Testis (tissue), 3 donors: ENCODE results near the gene INAFM2. TPM values are rescaled to one million over a fixed set of nuclear protein-coding genes. Genes with fewer than 3 reads are reported as not detected.

Experiments
- DNase-seq: peaks from one replicate; pipeline ENCODE4 v3.0.0-alpha.2; 2019
- H3K27ac ChIP-seq, 2 donors: fragments of 200-600 bp; sonication (generic); one replicate each; pipeline ENCODE4 v1.5.1; 2019
- H3K27me3 ChIP-seq: fragments of 200-600 bp; sonication (generic); one replicate; pipeline ENCODE4 v1.5.1; 2019
- H3K36me3 ChIP-seq: fragments of 200-600 bp; sonication (generic); one replicate; pipeline ENCODE4 v1.5.1; 2017; ENCODE audit warnings: low read depth; ENCODE audit errors: missing control alignments
- H3K4me1 ChIP-seq: fragments of 200-600 bp; sonication (generic); one replicate; pipeline ENCODE4 v1.5.1; 2019
- H3K4me3 ChIP-seq, 2 donors: fragments of 200-600 bp; sonication (generic); one replicate each; pipeline ENCODE4 v1.5.1; 2017 to 2019
- H3K9me3 ChIP-seq: fragments of 200-600 bp; sonication (generic); one replicate; pipeline ENCODE4 v1.5.1; 2017
- POLR2A ChIP-seq: fragments of 450-650 bp; IDR thresholded peaks from one replicate; pipeline ENCODE4 v1.6.1; 2017; ENCODE audit warnings: antibody characterized with exemption, mild to moderate bottlenecking, moderate library complexity
- WGBS, 2 donors: methylation state at CpG; one replicate each; pipeline ENCODE4 v1.1.5; 2018; 5-methylcytosine and 5-hydroxymethylcytosine counted together
- intact Hi-C: fragments of 100-400 bp; cut with DNase I; formaldehyde crosslinking; loops from one replicate; pipeline ENCODE4 v1.15.1; 2023; ENCODE audit warnings: low total_unique reads
- polyA plus RNA-seq: library from polyadenylated mRNA; stranded (reverse); fragments of 350-450 nt; fragmentation: Illumina TruSeq; extraction: RNeasy Lipid Tissue Mini Kit (QIAGEN cat#74804); gene quantifications from one replicate; pipeline ENCODE4 v1.2.3, GENCODE V29; 2014; ENCODE audit warnings: low read depth, low replicate concordance; ENCODE audit not compliant: insufficient read depth
- total RNA-seq, 2 donors: library from RNA; depleted of rRNA; stranded (reverse); fragments of >200 nt; gene quantifications; one replicate each; pipeline ENCODE4 v1.2.3, GENCODE V29; 2016
- TF ChIP-seq, protein P1 (sequence below), 3 experiments: fragments of 450-650 bp in 2 of 3; fragments of 200-600 bp in 1 of 3; sonication (generic) in 1 of 3; IDR thresholded peaks; one replicate each; pipeline ENCODE4 v1.5.1; 2016 to 2019; ENCODE audit warnings: antibody characterized with exemption in 3 of 3, mild to moderate bottlenecking in 2 of 3, moderate library complexity in 1 of 3

INAFM2 gene
- total and polyA plus RNA-seq, 3 donors from 2014 or later: 31.8 to 49.8 (median 43.4) TPM

- Histone ChIP-seq H3K9me3 (no peaks in the 10 kb centered on the region), H3K27me3 (no peaks in the 10 kb centered on the region), H3K36me3 (no peaks in the 10 kb centered on the region), H3K4me3 (no peak overlapping the region), H3K27ac (no peak overlapping the region), H3K4me1 (no peaks in the 10 kb centered on the region)
- DNase-seq: no peak
- intact Hi-C loops: loop anchor here (10.0 kb wide), 1 partner anchor 45 kb away; no protein-coding TSS in a partner anchor
- TF ChIP-seq, protein P1, sequence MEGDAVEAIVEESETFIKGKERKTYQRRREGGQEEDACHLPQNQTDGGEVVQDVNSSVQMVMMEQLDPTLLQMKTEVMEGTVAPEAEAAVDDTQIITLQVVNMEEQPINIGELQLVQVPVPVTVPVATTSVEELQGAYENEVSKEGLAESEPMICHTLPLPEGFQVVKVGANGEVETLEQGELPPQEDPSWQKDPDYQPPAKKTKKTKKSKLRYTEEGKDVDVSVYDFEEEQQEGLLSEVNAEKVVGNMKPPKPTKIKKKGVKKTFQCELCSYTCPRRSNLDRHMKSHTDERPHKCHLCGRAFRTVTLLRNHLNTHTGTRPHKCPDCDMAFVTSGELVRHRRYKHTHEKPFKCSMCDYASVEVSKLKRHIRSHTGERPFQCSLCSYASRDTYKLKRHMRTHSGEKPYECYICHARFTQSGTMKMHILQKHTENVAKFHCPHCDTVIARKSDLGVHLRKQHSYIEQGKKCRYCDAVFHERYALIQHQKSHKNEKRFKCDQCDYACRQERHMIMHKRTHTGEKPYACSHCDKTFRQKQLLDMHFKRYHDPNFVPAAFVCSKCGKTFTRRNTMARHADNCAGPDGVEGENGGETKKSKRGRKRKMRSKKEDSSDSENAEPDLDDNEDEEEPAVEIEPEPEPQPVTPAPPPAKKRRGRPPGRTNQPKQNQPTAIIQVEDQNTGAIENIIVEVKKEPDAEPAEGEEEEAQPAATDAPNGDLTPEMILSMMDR (IDR thresholded peaks at IDR 0.05): no peak
- TF ChIP-seq POLR2A: no peak
- WGBS, 2 donors: 87 to 100% methylated on average over 1 to 10 of the region's 10 CpGs
Measured at GRCh38 chr15:40369474-40369869, 46.0 kb downstream of the INAFM2 start.

DNA sequence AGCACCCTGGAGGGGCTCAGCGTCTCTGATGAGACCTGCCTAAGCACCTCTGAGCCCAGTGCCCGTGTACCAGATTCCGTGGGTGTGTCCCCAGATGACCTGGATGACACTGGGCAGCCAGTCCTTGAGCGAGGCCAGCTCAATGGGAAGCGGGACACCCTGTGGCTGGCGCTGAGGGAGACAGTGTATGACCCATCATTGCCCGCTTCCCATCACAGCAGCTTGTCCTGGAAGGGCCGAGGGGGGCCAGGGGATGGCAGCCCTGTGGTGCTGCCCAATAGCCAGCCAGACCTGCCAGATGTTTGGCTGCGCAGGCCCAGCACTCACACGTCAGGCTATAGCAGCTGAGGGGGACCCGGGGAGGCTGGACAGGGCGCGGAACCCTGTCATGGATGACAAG, 46.5 kb downstream of the INAFM2 start:
- 80 to 84% methylated on average over 2 to 10 of the region's 13 CpGs for WGBS, 2 donors
- DNase-seq: no peak
- no peaks in the 10 kb centered on the region for H3K27me3 ChIP-seq
- no peaks in the 10 kb centered on the region for H3K4me1 ChIP-seq
- intact Hi-C loops: loop anchor here (10.0 kb wide), 1 partner anchor 45 kb away; no protein-coding TSS in a partner anchor
- no peaks in the 10 kb centered on the region for H3K9me3 ChIP-seq
- no peak for TF ChIP-seq POLR2A
- TF ChIP-seq, protein P1 (IDR thresholded peaks at IDR 0.05): no peak
- no peaks in the 10 kb centered on the region for H3K36me3 ChIP-seq
- H3K27ac ChIP-seq: no peak overlapping the region
- no peak overlapping the region for H3K4me3 ChIP-seq

GRCh38 chr15:40372981-40373380, 49.5 kb downstream of the INAFM2 start:
- Histone ChIP-seq H3K27me3 (no peaks in the 10 kb centered on the region), H3K4me1 (no peaks in the 10 kb centered on the region), H3K4me3 (no peak overlapping the region), H3K27ac (no peak overlapping the region), H3K36me3 (no peaks in the 10 kb centered on the region), H3K9me3 (no peaks in the 10 kb centered on the region)
- intact Hi-C loops: no loop called here
- TF ChIP-seq POLR2A: no peak
- TF ChIP-seq, protein P1 (IDR thresholded peaks at IDR 0.05): no peak
- DNase-seq: no peak
- WGBS, 2 donors: 75 to 78% methylated on average over 2 of the region's 2 CpGs

Other genes starting within 250 kb of the INAFM2 start
- gene BMF, start 214.8 kb upstream of the INAFM2 start, total RNA-seq: 1 to 10 TPM; 6.9 to 7.7 TPM
- 4.9 TPM for gene BMF, start 214.8 kb upstream of the INAFM2 start, polyA plus RNA-seq
- gene BUB1B, start 162.6 kb upstream of the INAFM2 start, total RNA-seq: 10 to 100 TPM; 38.6 to 66.2 TPM
- 53.9 TPM for gene BUB1B, start 162.6 kb upstream of the INAFM2 start, polyA plus RNA-seq
- gene PAK6, start 84.6 kb upstream of the INAFM2 start, total RNA-seq: 100 to 1,000 TPM; 140 to 245 TPM
- 47.4 TPM for gene PAK6, start 84.6 kb upstream of the INAFM2 start, polyA plus RNA-seq
- 10 to 100 TPM in 1 of 2 donors, 1 to 10 TPM in 1; 3.1 to 11.8 TPM for gene ANKRD63, start 40.6 kb upstream of the INAFM2 start, total RNA-seq
- gene ANKRD63, start 40.6 kb upstream of the INAFM2 start, polyA plus RNA-seq: not detected
- gene PLCB2, start 15.8 kb upstream of the INAFM2 start, total RNA-seq: 1 to 10 TPM; 8.8 to 9.7 TPM
- 13.6 TPM for gene PLCB2, start 15.8 kb upstream of the INAFM2 start, polyA plus RNA-seq
- gene CCDC9B, start 17.2 kb downstream of the INAFM2 start, total RNA-seq: 10 to 100 TPM; 36.8 to 38.9 TPM
- 20.4 TPM for gene CCDC9B, start 17.2 kb downstream of the INAFM2 start, polyA plus RNA-seq
- not detected for gene PHGR1, start 27.3 kb downstream of the INAFM2 start, total RNA-seq
- gene PHGR1, start 27.3 kb downstream of the INAFM2 start, polyA plus RNA-seq: not detected
- 1 to 10 TPM; 4.4 to 7.6 TPM for gene DISP2, start 34.5 kb downstream of the INAFM2 start, total RNA-seq
- 3.0 TPM for gene DISP2, start 34.5 kb downstream of the INAFM2 start, polyA plus RNA-seq
- 10 to 100 TPM; 39.6 to 66.9 TPM for gene KNSTRN, start 59.0 kb downstream of the INAFM2 start, total RNA-seq
- gene KNSTRN, start 59.0 kb downstream of the INAFM2 start, polyA plus RNA-seq: 125 TPM
- gene IVD, start 82.1 kb downstream of the INAFM2 start, total RNA-seq: 10 to 100 TPM; 79.1 to 94.7 TPM
- gene IVD, start 82.1 kb downstream of the INAFM2 start, polyA plus RNA-seq: 88.7 TPM
- gene BAHD1, start 117.3 kb downstream of the INAFM2 start, total RNA-seq: 10 to 100 TPM; 52.0 to 53.9 TPM
- 47.9 TPM for gene BAHD1, start 117.3 kb downstream of the INAFM2 start, polyA plus RNA-seq
- gene CHST14, start 147.3 kb downstream of the INAFM2 start, total RNA-seq: 10 to 100 TPM in 1 of 2 donors, 1 to 10 TPM in 1; 5.4 to 13.0 TPM
- 16.7 TPM for gene CHST14, start 147.3 kb downstream of the INAFM2 start, polyA plus RNA-seq
- 10 to 100 TPM; 13.9 to 19.4 TPM for gene CCDC32, start 241.3 kb downstream of the INAFM2 start, total RNA-seq
- 18.3 TPM for gene CCDC32, start 241.3 kb downstream of the INAFM2 start, polyA plus RNA-seq
- gene RPUSD2, start 245.6 kb downstream of the INAFM2 start, total RNA-seq: 10 to 100 TPM; 12.3 to 14.9 TPM
- gene RPUSD2, start 245.6 kb downstream of the INAFM2 start, polyA plus RNA-seq: 9.0 TPM